ENCODE data around the gene ZDHHC14. TPM values are rescaled to one million over a fixed set of nuclear protein-coding genes. Genes with fewer than 3 reads are reported as not detected.

Gene ZDHHC14
- total RNA-seq, 1 experiment from 2014 or later = 4.9 TPM

DNA sequence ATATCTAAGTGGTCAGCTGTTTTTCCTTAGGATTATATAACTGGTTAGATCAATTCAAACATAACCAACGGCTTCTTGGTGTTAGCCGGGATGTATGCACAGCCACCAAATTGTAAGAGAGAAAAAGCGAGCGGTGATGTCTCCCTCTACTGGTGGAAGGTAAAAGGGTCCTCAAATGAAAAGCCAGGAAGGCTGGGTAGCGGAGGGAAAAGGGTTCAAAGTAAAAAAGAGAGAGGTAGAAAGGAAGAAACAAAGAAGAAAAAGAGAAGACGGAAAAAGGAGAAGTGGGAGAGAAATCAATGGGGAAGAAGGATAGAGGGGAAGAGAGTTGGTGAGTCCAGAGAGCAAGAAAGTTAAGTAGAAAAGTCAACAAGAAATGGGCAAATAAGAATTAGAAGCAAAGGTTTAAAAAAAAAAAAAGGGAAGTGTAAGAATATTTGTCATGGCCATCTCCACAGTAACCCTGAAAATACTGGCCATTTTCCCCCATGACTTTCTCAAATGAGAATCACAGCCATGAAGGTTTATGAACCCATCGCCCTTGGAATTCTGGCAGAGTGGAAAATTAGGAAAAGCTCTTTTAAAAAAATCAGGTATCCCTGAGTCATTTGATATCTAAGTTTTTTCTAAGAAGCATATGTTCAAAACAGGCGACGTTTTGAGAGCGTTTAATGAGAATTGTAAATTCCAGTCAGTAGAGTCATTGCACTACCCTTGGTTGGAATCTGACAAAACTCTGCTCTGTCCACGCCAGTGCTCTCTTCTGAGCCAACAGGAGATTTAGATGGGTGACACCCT lies 286.4 kb downstream of the ZDHHC14 start:
- H3K36me3 ChIP-seq (ENCODE audit: low read depth, low read length) = no peaks in the 10 kb centered on the region
- H3K27me3 ChIP-seq (ENCODE audit: low read length) = no peaks in the 10 kb centered on the region
- no peak overlapping the region for H3K4me3 ChIP-seq (ENCODE audit: low read length)
- ChIA-PET POLR2A (ENCODE audit: unreplicated experiment) (interaction anchor here (0.6 kb wide), 1 partner anchor 22 kb away, joined by 4 read pairs; no protein-coding TSS in a partner anchor), CTCF (interaction anchor here (0.7 kb wide), 1 partner anchor 15 kb away, joined by 3 read pairs; no protein-coding TSS in a partner anchor)
- intact Hi-C loops (cut with micrococcal nuclease) = loop anchor here (1.0 to 10.0 kb wide), 5 partner anchors 23 to 353 kb away; no protein-coding TSS in a partner anchor
- TF ChIP-seq, protein P1, sequence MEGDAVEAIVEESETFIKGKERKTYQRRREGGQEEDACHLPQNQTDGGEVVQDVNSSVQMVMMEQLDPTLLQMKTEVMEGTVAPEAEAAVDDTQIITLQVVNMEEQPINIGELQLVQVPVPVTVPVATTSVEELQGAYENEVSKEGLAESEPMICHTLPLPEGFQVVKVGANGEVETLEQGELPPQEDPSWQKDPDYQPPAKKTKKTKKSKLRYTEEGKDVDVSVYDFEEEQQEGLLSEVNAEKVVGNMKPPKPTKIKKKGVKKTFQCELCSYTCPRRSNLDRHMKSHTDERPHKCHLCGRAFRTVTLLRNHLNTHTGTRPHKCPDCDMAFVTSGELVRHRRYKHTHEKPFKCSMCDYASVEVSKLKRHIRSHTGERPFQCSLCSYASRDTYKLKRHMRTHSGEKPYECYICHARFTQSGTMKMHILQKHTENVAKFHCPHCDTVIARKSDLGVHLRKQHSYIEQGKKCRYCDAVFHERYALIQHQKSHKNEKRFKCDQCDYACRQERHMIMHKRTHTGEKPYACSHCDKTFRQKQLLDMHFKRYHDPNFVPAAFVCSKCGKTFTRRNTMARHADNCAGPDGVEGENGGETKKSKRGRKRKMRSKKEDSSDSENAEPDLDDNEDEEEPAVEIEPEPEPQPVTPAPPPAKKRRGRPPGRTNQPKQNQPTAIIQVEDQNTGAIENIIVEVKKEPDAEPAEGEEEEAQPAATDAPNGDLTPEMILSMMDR (conservative IDR thresholded peaks at IDR 0.05; ENCODE audit: low read depth, low read length) = peak; percentile 82
- TF ChIP-seq EZH2phosphoT487 (IDR thresholded peaks at IDR 0.05; ENCODE audit: borderline replicate concordance, low read length) = no peak
- H3F3A ChIP-seq (ENCODE audit: low read length, unreplicated experiment) = no peaks in the 10 kb centered on the region
- peak overlapping the region; percentile 2; the same call in 1 of the 2 replicates for H3K27ac ChIP-seq (ENCODE audit: low read length)
- H3K79me2 ChIP-seq (ENCODE audit: low read length) = no peaks in the 10 kb centered on the region
- H3K9ac ChIP-seq (ENCODE audit: low read length) = no peak overlapping the region
- ATAC-seq (peak; percentile 82), DNase-seq (peak; percentile 68)
- no peaks in the 10 kb centered on the region for H3K9me3 ChIP-seq (ENCODE audit: low read length)
- peak overlapping the region; percentile 40; the same call in 1 of the 2 replicates for H3K4me2 ChIP-seq (ENCODE audit: low read length)
- H3K4me1 ChIP-seq (ENCODE audit: insufficient read depth, low read length) = peaks cover 17% of the 10 kb centered on the region
- no TSS peak for BruUV-seq (replicated peaks)
- H2AFZ ChIP-seq (ENCODE audit: low read length) = no peak overlapping the region
- H3K9me2 ChIP-seq (replicated peaks; ENCODE audit: low read length) = no peaks in the 10 kb centered on the region
- H4K20me1 ChIP-seq (ENCODE audit: low read length) = no peaks in the 10 kb centered on the region

DNA sequence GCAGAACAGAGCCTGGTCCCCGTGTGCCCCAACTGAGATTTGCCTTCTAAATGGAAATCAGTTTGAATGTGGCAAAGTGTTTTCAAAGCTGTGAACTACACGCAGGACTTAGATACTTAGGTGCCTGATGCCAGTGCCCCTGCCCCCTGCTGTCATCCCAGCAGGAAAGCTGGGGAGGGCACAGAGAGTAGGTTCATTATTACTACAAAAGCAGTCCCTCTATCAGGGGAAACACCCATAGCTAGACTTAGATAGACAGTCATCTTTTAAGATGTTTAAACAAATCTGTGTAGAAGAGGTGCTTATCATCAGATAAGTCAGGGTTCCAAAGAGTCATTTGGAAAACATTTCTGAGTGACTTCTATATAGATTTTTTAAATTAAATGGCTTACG lies 287.0 kb downstream of the ZDHHC14 start:
- H3K36me3 ChIP-seq (ENCODE audit: low read depth, low read length) = no peaks in the 10 kb centered on the region
- no peak overlapping the region for H3K9ac ChIP-seq (ENCODE audit: low read length)
- TSS peak; percentile 48 for BruUV-seq (replicated peaks)
- H3K27me3 ChIP-seq (ENCODE audit: low read length) = no peaks in the 10 kb centered on the region
- no peak for DNase-seq
- H3K27ac ChIP-seq (ENCODE audit: low read length) = 0 out of 2 replicates have a peak overlapping the region, but pooled peaks have one; percentile 2
- H3K4me3 ChIP-seq (ENCODE audit: low read length) = no peak overlapping the region
- ChIA-PET CTCF (interaction anchor here (0.7 kb wide), 1 partner anchor 15 kb away, joined by 3 read pairs; no protein-coding TSS in a partner anchor), POLR2A (ENCODE audit: unreplicated experiment) (interaction anchor here (0.6 kb wide), 1 partner anchor 21 kb away, joined by 4 read pairs; no protein-coding TSS in a partner anchor)
- no peaks in the 10 kb centered on the region for H3K79me2 ChIP-seq (ENCODE audit: low read length)
- no peak overlapping the region for H2AFZ ChIP-seq (ENCODE audit: low read length)
- ATAC-seq = no peak
- no peaks in the 10 kb centered on the region for H3K9me3 ChIP-seq (ENCODE audit: low read length)
- H4K20me1 ChIP-seq (ENCODE audit: low read length) = no peaks in the 10 kb centered on the region
- H3K4me2 ChIP-seq (ENCODE audit: low read length) = peak overlapping the region; percentile 40; the same call in 1 of the 2 replicates
- H3F3A ChIP-seq (ENCODE audit: low read length, unreplicated experiment) = no peaks in the 10 kb centered on the region
- no peaks in the 10 kb centered on the region for H3K9me2 ChIP-seq (replicated peaks; ENCODE audit: low read length)
- intact Hi-C loops (cut with micrococcal nuclease) = loop anchor here (10.0 kb wide), 1 partner anchor 97 kb away; no protein-coding TSS in a partner anchor
- peaks cover 17% of the 10 kb centered on the region for H3K4me1 ChIP-seq (ENCODE audit: insufficient read depth, low read length)
- no peak for TF ChIP-seq EZH2 (IDR thresholded peaks at IDR 0.05; ENCODE audit: low read length, unreplicated experiment)
- TF ChIP-seq, protein P1 (conservative IDR thresholded peaks at IDR 0.05; ENCODE audit: low read depth, low read length) = no peak
- no peak for TF ChIP-seq EZH2phosphoT487 (IDR thresholded peaks at IDR 0.05; ENCODE audit: borderline replicate concordance, low read length)

All from PC-3 (cell line).